Activated T-cell treated with anti-CD3 and anti-CD28 coated beads, Interleukin-2, amount 50 U/mL, for 1 hour (primary cell): ENCODE data around the gene SEZ6L.

Experiments used
- DNase-seq: peaks from one replicate; pipeline ENCODE4 v3.0.0-alpha.2; 2020

SEZ6L gene

DNA sequence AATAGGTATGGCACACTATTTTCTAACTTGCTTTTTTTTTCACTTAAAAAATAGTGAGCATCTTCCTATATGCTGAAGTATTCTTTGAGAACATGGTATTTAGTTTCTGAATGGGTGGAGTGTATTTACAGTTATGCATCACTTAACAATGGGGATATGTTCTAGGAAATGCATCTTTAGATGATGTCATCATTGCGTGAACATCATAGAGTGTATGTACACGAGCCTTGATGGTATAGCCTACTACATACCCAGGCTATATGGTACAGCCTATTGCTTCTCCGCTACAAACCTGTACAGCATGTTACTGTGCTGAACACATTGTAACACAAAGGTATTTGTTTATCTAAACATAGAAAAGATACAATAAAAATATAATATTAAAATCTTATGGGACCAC is 135.5 kb downstream of the SEZ6L start:
- DNase-seq, result no peak

DNA sequence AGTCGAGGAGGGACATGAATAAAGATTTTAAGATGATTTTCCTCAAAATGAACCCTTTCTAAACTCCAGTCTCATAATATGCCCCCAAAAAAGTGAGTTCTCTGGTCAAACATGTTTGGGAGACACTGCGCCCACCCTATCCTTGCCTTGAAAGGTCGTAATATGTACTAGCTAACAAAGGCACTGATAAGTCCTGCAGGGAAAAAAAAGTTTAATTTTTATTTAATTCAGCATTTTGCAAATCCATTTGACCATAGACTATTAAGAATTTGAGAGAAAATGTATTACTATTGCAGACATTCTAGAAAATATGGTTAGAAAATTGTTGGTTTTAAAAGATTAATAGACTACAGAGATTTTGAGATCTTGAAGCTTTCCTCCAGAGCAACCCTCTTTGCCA is 139.2 kb downstream of the SEZ6L start:
- no peak for DNase-seq

DNA sequence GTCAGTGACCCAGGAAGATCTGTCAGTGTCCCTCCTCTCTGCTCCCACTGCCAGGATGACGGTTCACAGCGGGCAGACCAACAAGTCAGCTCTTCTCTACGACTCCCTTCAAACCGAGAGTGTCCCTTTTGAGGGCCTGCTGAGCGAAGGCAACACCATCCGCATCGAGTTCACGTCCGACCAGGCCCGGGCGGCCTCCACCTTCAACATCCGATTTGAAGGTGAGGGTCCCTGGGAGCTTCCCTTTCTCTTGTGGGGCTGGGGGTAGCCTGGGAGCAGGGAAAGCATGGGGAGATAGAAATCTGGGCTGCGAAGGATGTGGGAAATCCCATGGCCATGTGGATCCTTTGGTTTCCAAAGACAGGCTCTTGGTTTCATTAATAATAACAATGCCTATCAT is 141.4 kb downstream of the SEZ6L start:
- no peak for DNase-seq

DNA sequence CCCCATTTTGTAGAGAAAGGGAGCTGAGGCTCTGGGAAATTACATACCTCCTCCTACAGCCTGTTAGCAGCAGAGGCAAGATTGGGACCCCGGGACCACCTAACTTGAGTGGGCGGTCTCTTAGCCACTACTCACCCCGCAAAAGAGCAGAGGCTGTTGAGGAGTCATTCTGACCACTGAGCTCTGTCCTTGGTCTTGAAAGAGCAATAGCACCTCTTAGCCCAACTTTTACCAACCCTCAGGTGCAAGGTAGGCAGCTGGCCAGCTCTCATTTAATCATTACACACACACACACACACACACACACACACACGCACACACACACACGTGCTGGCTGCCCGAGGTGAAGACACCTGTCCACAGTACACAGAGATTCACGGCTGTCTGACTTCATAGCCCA is 144.0 kb downstream of the SEZ6L start:
- DNase-seq, result no peak

DNA sequence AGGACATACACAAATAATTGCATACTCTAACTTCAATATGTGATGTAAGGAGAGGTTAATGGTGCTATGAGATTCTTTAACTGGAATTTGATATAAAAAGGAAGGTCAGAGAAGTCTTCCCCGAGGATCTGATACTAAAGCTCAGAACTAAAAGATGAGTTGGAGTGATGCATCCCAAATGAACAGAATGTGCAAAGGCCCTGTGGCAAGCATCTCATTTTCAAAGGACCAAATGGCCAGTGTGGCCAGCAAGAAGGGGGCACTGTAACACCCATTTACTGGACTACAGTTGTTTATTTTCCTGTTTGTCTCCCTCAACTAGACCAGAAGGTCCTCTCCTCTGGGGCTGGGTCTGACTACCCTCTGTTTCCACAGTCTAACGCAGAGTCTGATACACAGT is 144.9 kb downstream of the SEZ6L start:
- DNase-seq, result no peak

DNA sequence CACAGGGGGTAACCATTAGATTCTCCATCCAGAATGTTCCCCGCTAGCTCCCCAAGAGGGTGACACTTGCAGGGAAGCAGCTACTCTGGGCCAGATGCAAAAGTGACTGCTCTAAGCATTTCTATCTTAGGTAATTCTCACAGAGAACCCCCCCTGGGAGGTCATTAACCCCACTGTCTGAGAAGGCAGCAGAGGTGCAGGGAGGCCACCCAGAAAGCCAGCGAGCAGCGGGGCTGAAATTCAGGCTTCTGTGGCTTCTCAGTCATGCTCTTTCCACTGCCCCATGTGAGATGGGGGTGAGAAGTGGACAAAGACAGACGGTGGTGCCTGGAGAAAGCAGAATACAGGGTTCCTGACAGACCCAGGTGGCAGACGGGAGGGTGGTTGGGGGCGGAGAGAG is 145.4 kb downstream of the SEZ6L start:
- no peak for DNase-seq

DNA sequence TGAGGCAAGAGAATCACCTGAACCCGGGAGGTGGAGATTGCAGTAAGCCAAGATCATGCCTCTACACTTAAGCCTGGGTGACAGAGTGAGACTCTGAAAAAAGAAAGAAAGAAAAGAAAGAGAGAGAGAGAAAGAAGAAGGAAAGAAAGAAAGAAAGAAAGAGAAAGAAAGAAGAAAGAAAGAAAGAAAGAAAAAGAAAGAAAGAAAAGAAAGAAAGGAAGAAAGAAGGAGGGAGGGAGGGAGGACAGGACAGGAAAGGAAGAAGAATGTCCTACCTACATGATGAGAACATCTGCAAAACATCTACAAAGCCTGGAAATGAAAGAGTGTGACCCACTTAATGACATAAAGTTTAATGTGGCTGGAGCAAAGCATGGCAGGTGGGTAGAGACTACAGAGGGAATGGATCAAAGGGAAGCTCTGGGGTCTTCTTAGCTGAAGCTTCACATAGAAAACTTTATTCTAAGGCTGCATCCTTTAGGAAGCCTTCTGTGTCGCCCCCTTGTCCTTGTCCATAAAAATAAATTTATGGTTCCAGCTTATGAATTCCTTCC is 147.5 kb downstream of the SEZ6L start:
- no peak for DNase-seq

DNA sequence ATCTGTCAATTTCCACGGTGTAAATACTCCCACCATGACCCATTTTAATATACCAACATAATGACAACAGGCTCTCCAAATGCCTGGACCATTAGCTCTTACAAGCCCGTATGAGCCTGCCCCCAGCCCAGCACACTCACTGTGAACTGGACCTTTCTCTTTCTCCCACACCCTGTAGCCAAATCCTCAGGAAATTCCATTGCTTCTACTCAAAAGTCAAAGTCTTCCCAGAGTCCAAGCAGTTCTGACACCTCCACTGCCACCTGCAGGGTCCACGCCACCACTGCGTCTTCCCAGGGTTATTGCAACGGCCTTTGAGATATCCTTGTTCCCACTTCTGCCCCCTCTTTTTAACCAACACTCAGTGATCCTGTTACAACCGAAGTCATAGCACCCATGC is 149.7 kb downstream of the SEZ6L start:
- no peak for DNase-seq

DNA sequence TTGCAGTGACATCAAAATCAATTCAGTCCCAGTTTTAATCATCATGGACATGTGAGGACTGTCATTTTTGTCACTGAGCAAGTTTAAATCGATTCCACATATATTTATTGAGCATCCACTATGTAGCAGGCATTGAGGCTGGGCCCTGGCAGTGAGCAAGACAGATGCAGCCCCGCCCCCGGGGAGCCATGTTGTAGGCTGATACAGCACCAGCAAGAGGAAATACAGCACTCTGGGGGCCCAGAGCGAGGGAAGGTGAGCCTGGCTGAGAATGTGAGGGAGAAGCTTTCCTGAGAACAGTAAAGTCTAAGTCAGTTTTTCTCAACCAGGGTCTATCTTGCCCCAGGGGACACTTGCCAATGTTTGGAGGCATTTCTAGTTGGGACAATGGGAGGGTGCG is 151.2 kb downstream of the SEZ6L start:
- DNase-seq, result no peak

DNA sequence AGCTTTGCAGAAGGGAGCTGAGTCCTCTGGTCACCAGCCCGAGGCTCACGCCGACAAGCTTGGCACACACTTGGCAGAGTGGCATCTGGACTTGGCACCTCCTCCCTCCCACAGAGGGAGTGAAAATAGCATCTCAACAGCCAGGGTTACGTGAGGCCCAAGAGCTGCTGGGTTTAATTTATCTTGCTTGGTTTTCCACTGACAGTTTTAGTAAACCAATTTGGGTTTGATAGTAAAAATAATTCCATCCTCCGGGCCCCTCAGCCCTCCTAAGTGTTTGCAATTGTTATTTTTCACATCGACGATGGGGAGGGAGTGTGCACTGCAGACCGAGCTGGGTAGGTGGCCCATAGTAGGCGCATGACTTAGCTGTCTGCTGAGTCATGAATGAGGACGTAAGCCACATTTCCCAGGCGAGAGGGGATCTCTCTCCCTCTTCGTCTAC is 152.2 kb downstream of the SEZ6L start:
- DNase-seq, result no peak

DNA sequence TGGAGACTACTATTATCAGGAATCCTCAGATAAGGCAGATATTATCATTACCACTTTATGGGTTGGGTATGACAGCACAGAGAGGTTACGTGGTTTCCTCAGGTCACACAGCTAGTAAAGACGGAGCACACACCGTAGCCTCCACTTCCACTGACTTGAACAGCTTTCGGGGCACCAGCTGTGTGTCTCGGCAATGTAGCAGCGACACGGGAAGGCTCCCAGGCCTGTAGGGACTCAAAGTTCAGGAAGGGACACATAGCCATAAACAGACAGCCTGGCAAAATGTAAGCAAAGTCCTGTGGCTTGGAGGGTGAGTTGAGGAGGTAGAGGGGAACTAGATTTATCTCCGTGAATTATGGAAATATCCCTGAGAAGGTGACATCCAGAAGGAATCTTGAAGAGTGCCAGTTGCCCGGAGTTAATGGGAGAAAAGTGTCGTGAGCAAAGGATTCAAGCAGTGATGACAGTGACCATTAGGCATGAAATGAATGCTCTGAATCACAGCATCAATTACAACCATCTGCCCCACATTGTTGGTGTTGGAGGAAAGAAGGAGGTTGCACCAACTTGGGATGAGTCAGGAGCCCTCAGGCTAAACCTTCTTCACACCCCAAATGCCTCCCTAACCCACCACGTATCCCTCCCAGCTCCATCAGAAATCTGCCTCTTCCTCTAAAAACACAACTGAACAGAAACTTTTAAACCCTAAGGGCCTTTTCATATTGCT is 153.1 kb downstream of the SEZ6L start:
- no peak for DNase-seq

DNA sequence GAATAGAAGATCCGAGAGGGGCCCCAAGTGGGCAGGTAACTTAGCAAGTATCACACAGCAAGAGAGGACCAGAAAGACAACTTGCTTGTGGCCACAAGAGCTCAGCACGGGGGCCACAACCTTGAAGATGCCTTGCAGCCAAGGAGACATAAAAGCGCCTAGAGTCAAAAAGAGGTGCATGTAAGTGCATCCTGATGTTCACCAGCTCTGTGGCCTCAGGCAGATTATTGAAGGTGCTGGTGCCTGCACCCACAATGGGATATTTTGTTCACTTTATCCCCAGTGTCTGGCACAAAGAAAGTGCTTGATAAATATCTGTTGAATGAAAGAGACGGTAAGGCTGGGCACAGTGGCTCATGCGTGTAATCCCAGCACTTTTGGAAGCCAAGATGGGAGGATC is 153.8 kb downstream of the SEZ6L start:
- no peak for DNase-seq

DNA sequence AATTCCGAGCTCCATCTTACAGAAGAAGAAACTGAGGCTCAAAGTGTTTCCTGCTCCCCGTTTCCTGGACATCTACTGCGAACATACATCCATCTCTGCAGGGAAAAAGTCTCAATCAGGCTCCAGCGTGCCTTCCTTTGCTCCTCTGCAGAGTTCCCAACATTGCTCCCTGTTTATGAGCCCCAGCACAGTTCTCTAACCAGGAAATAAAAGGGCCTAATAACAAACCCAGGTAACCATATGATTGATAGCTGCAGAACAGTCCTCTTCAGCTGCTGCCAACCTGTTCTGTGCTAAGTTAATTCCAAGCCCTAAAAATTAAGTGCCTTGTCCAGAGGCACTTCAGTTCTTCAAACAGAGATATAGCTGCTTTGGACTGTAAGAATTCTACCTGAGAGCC is 154.9 kb downstream of the SEZ6L start:
- no peak for DNase-seq

DNA sequence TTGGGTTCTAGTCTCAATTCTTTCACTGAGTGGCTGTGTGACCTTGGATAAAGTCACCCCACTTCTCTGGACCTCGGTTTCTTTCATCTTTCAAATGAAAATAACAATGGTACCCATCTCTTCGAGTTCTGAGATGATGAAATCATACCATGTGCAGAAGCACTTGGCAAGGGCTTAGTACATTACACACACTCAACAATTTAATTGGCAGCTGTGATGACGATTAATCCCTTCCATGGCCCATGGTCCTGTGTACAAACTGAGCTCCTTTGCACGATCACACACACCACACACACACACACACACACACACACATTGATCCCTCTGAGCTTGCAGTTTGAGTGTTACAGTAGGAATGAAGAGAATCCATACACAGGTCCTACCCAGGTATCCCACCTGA is 156.4 kb downstream of the SEZ6L start:
- no peak for DNase-seq

DNA sequence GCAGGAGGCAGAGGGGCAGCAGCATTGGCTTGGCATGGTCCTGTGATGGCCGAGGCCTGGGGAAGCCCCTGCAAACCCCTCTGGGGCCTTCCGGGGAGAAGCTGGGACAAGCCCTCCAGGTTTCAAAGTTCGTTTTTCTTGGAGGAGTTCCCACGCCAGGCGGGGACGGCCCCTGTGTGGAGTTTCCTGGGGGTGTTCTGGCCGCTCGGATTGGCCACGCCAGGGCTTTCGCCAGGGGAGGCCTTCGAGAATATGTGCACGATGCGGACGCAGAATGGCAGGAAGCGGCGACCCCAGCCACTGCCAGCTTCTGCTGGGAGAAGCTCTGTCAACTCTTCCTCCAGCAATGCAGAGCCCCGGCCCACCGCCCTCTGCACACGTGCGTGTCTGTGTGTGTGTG is 157.5 kb downstream of the SEZ6L start:
- no peak for DNase-seq

DNA sequence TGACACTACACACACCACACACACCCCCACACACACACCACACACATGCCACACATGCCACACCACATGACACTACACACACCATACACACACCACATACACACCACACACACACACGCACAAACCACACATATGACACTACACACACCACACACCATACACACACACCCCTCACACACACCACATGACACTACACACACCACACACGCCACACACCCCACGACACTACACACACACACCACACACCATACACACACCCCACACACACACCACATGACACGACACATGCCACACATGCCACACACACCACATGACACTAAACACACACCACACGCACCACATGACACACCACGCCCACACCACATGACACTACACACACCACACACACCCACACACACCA is 158.0 kb downstream of the SEZ6L start:
- no peak for DNase-seq

DNA sequence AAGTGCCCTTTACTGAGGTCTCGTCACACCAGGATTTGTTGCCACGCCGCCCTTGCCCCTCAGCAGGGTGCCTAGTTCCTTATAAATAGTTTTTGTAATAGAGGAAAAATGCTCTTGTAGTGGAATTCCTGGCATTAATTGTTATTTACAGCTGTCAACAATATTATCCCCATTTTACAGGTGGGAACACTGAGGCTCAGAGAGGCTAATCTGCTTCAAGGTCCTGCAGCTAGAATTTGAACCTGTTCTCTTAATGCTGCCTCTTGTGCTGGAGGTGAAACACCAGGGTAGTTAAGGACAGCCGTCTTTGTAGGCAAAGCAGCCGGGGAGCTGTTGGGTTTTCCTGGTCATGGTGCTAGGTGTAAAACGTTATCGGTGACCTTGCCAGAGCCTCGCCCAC is 159.0 kb downstream of the SEZ6L start:
- DNase-seq, result no peak

DNA sequence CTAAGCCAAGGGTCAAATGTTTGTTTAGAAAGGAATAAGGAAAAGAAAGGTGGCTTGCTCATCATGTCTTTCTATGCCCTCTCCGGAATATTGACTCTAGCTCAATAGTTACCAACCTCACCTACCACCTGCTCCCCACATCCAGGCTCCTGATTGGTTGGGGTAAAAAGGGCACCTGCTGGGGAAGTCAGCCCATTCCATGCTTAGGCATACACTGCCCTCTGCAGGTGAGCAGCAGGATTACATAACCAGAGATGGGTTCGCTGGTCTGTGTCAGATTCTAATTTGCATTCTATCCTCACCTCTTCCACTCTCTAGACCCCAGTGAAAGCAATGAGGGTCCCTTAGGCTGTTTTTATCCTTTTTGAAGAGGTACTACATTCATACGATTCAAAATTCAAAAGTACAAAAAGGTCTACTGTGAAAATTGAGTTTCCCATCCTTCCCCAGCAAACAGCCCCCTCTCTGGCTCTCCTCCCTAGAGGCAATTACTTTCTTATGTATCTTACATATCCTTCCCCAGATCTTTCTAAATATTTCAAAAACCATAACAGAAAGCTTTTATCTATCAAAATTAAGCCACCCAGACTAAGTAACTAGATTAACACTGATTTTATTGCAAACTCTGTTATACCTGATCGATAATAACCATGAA is 161.8 kb downstream of the SEZ6L start:
- DNase-seq, result peak; percentile 50

DNA sequence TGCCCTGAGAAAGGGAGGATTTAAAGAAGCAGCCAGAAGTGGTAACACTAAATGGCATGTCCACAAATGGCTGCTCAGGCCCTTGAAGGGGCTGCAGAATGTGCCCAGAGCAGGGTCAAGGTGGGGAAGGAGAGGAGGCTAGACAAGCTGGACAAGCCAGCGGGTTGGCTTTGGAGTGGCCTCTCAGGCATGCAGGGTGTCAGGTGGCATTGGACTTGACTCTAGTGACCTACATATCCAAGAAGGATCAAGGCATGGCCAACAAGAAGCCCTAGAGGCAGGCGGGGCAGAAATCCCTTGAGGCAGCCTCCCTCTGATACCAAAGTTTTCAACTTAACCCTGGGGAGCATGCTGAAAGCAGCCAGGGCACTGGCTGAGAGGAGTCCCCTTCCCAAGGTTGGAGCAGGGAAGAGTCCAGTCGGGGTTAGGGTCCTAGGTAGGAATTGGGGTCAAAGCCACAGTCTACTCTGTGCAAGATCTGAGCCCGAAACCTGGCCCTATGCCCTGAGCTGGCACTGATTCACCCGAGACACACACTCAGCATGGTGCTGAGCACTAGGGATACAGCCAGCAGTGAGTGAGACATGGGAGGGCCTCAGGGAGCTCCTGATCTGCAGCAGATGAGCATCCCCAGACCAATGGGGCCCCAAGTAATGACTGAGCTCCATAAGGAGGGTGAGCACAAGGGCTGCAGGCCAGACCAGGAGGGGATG is 164.0 kb downstream of the SEZ6L start:
- no peak for DNase-seq

DNA sequence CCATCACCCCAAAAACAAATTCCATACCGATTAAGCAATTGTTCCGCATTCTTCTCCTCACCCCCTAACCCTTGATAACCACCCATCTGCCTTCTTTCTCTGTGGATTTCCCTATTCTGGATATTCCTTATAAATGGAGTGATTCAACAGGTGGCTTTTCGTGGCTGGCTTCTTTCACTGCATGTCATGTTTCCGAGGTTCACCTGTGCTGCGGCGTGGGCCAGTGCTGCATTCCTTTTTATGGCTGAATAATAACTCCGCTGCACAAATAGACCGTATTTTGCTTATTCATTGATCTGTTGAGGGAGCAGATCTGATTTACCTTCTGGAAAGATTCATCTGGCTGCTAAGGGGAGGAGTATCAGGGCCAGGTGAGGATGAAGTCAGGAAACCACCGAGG is 165.0 kb downstream of the SEZ6L start:
- no peak for DNase-seq

DNA sequence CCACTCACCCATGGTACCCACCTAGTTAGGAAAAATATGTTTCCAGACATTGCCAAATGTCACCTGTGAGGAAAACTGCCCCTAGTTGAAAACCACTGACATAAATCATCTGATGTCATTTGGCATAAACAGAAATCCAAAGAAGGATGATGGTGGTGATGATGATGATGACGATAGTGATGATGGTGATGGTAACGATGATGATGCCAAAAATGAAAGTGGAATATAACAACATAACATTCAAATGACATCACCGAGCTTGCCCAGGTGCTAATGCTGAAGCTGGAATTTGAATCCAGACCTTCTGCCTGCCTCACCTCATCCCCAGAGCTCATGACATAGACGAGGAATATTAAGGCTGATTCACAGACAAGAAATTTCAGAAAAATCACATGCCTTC is 167.5 kb downstream of the SEZ6L start:
- DNase-seq, result no peak

DNA sequence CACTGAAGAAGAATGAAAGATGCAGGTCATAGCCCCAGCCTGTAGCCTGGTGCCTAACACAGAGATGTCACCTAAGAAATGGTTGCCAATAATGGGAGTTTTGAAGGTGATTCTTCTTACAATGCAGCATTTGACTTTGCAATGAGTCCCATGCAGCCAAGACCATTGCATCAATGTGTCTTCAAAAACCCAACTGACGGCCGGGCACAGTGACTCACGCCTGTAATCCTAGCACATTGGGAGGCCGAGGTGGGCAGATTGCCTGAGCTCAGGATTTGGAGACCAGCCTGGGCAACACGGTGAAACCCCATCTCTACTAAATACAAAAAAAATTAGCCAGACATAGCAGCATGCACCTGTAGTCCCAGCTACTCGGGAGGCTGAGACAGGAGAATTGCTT is 170.5 kb downstream of the SEZ6L start:
- no peak for DNase-seq

DNA sequence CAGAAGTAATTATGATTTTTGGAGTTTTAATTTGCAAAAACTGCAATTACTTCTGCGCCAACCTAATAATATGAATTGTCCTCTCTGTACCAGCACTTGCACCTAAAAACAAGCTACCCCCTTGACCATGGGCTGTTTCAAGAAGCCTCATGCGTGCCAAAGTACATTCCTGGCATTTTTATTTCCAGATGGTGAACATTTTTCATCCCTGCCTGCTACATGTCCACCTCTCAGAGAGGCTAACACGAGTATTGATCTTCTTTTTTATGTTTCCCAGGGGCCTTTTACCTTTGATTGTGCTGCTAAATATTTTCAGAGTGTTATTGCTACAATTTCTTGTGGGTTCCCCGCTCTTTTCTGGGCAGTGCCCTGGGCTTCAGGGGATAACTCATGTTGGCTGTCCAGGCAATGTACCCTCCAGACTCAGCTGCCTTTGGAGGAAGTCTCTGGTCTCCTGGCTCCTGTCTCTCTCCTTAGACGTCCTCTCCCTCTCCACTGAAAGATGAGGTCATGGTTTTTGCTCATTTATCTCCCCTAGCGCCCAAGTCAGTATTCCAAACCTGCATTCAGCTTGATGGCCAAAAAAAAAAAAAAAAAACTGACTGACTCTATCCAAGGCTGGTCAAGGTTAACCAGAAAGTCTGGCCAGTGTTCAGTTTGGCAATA is 173.6 kb downstream of the SEZ6L start:
- DNase-seq, result no peak
